SK-N-SH (cell line): ENCODE results near the gene ZMYM1.

Experiments used
- CTCF ChIP-seq: fragments of 200-600 bp; sonication (generic); IDR thresholded peaks from 2 replicates; pipeline ENCODE4 v1.6.1; 2017; ENCODE audit warnings: antibody characterized with exemption, mild to moderate bottlenecking, moderate library complexity
- FOSL2 ChIP-seq: IDR thresholded peaks from 2 replicates; pipeline ENCODE4 v1.4.0; 2012; ENCODE audit warnings: low read depth, mild to moderate bottlenecking, moderate library complexity, borderline replicate concordance
- GABPA ChIP-seq: IDR thresholded peaks from 2 replicates; pipeline ENCODE4 v1.4.0; 2012; ENCODE audit warnings: low read depth, mild to moderate bottlenecking
- RFX5 ChIP-seq: IDR thresholded peaks from 2 replicates; pipeline ENCODE4 v1.6.1; 2012; ENCODE audit warnings: mild to moderate bottlenecking, improper control_type of control experiment, low read length

GRCh38 chr1:35043498-35043897 is 35.7 kb upstream of the ZMYM1 start:
- TF ChIP-seq FOSL2, result no peak
- TF ChIP-seq GABPA, result no peak
- no peak for TF ChIP-seq CTCF
- TF ChIP-seq RFX5, result no peak
